NB4 (cell line): ENCODE results near the gene PLA2G6.

Experiments
- DNase-seq: peaks from one replicate; pipeline ENCODE4 v3.0.0; 2010; ENCODE audit warnings: low read depth
- H3K4me3 ChIP-seq: one replicate; pipeline ENCODE4 v1.5.1; 2011; ENCODE audit warnings: mild to moderate bottlenecking, low read depth, low read length, moderate library complexity
- CTCF ChIP-seq: IDR thresholded peaks from one replicate; pipeline ENCODE4 v1.5.1; 2012; ENCODE audit warnings: low read depth, low read length
- MAX ChIP-seq: IDR thresholded peaks from 2 replicates; pipeline ENCODE4 v1.6.1; 2011; ENCODE audit warnings: low read depth, low read length
- MYC ChIP-seq: IDR thresholded peaks from 2 replicates; pipeline ENCODE4 v1.6.1; 2011; ENCODE audit warnings: low read depth, low read length
- POLR2A ChIP-seq: IDR thresholded peaks from 2 replicates; pipeline ENCODE4 v1.6.1; 2011; ENCODE audit warnings: mild to moderate bottlenecking; ENCODE audit not compliant: insufficient read length; ENCODE audit errors: extremely low read depth

PLA2G6 gene

GRCh38 chr22:38220653-38221386, 39.2 kb upstream of the PLA2G6 start:
- no peak for DNase-seq
- TF ChIP-seq MYC (no peak), POLR2A (no peak), CTCF (no peak), MAX (no peak)
- no peak overlapping the region for H3K4me3 ChIP-seq

- no peak overlapping the region for H3K4me3 ChIP-seq
- TF ChIP-seq POLR2A (no peak), MYC (no peak), MAX (no peak), CTCF (no peak)
- DNase-seq, result no peak
Observed at GRCh38 chr22:38220163-38220562, 38.5 kb upstream of the PLA2G6 start.

GRCh38 chr22:38219632-38220031, 38.0 kb upstream of the PLA2G6 start:
- no peak for DNase-seq
- TF ChIP-seq CTCF, result no peak
- TF ChIP-seq MYC, result no peak
- TF ChIP-seq MAX, result no peak
- TF ChIP-seq POLR2A, result no peak
- no peak overlapping the region for H3K4me3 ChIP-seq

- TF ChIP-seq CTCF (no peak), MYC (no peak), MAX (no peak)
- no peak for DNase-seq
- no peak overlapping the region for H3K4me3 ChIP-seq
Observed at GRCh38 chr22:38218661-38219622, 37.3 kb upstream of the PLA2G6 start.

GRCh38 chr22:38215156-38216038, 33.8 kb upstream of the PLA2G6 start:
- no peak overlapping the region for H3K4me3 ChIP-seq
- DNase-seq, result no peak
- TF ChIP-seq POLR2A (no peak), MYC (no peak), MAX (no peak), CTCF (no peak)
